Fibroblast of lung (primary cell): ENCODE measurements around the gene AKAP9. TPM values are rescaled to one million over a fixed set of nuclear protein-coding genes. Genes with fewer than 3 reads are reported as not detected.

Experiments
- DNase-seq, 2 donors: peaks; one replicate each; pipeline versions ENCODE4 v3.0.0 to v3.0.0-alpha.2; 2010; ENCODE audit warnings: low read depth in 2 of 2
- H2AFZ ChIP-seq: 2 replicates; pipeline ENCODE4 v1.5.1; 2012; ENCODE audit warnings: low read length, control low read depth, inconsistent platforms
- H3K27ac ChIP-seq: 2 replicates; pipeline ENCODE4 v1.5.1; 2011; ENCODE audit warnings: low read length, control low read depth; ENCODE audit not compliant: insufficient read depth
- H3K27me3 ChIP-seq: 2 replicates; pipeline ENCODE4 v1.5.1; 2011; ENCODE audit warnings: mild to moderate bottlenecking, low read length; ENCODE audit not compliant: control insufficient read depth, insufficient read depth
- H3K36me3 ChIP-seq: 2 replicates; pipeline ENCODE4 v1.5.1; 2011; ENCODE audit warnings: low read length; ENCODE audit not compliant: control insufficient read depth, insufficient read depth
- H3K4me1 ChIP-seq: 2 replicates; pipeline ENCODE4 v1.5.1; 2011; ENCODE audit warnings: low read length; ENCODE audit not compliant: control insufficient read depth, insufficient read depth; ENCODE audit errors: extremely low read depth
- H3K4me2 ChIP-seq: 2 replicates; pipeline ENCODE4 v1.5.1; 2011; ENCODE audit warnings: low read length, control low read depth; ENCODE audit not compliant: insufficient read depth; ENCODE audit errors: extremely low read depth
- H3K4me3 ChIP-seq, 4 experiments: fragments of 200-600 bp in 1 of 4; sonication (generic) in 1 of 4; replicated peaks in 1 of 4; 2 replicates each; pipeline ENCODE4 v1.5.1; 2011 to 2016; ENCODE audit warnings: low read length in 4 of 4, low read depth in 3 of 4, mild to moderate bottlenecking in 3 of 4, control low read depth in 2 of 4, inconsistent platforms in 1 of 4, mixed read lengths in 1 of 4; ENCODE audit not compliant: insufficient read depth in 1 of 4; ENCODE audit errors: control extremely low read depth in 1 of 4
- H3K79me2 ChIP-seq: 2 replicates; pipeline ENCODE4 v1.5.1; 2012; ENCODE audit warnings: mild to moderate bottlenecking, low read length, inconsistent platforms; ENCODE audit not compliant: control insufficient read depth, insufficient read depth
- H3K9ac ChIP-seq: 2 replicates; pipeline ENCODE4 v1.5.1; 2011; ENCODE audit warnings: mild to moderate bottlenecking, low read length, control low read depth; ENCODE audit not compliant: insufficient read depth
- H3K9me3 ChIP-seq: 2 replicates; pipeline ENCODE4 v1.5.1; 2012; ENCODE audit warnings: low read depth, low read length; ENCODE audit not compliant: control insufficient read depth, insufficient read depth
- H4K20me1 ChIP-seq: 2 replicates; pipeline ENCODE4 v1.5.1; 2011; ENCODE audit warnings: low read length; ENCODE audit not compliant: control insufficient read depth, insufficient read depth; ENCODE audit errors: extremely low read depth
- EZH2 ChIP-seq: IDR thresholded peaks from 2 replicates; pipeline ENCODE4 v1.5.1; 2012; ENCODE audit warnings: low read length, control low read depth, mild to moderate bottlenecking; ENCODE audit errors: missing control alignments
- polyA plus RNA-seq, 2 donors: library from polyadenylated mRNA; depleted of rRNA in 1 of 2; stranded (reverse) in 1 of 2; unstranded in 1 of 2; fragments of >200 nt; gene quantifications; 2 replicates each; pipeline ENCODE4 v1.2.1, GENCODE V29; 2011 to 2012; ENCODE audit warnings: missing spikeins in 1 of 2
- total RNA-seq: library from RNA; depleted of rRNA; stranded (reverse); fragments of >200 nt; gene quantifications from 2 replicates; pipeline ENCODE4 v1.2.1, GENCODE V29; 2014
- TF ChIP-seq, protein P1 (sequence below), 2 donors: IDR thresholded peaks in 1 of 2; conservative IDR thresholded peaks in 1 of 2; 1 replicate in 1 of 2; 2 replicates in 1 of 2; pipeline ENCODE4 v1.5.1; 2011 to 2012; ENCODE audit warnings: low read length in 2 of 2, control low read depth in 1 of 2, inconsistent platforms in 1 of 2, low read depth in 1 of 2, mild to moderate bottlenecking in 1 of 2

Gene AKAP9
- total and polyA plus RNA-seq, 2 donors (not counting 1 experiment from before 2014, with no cell fraction given) = 16.6 to 46.6 TPM

DNA sequence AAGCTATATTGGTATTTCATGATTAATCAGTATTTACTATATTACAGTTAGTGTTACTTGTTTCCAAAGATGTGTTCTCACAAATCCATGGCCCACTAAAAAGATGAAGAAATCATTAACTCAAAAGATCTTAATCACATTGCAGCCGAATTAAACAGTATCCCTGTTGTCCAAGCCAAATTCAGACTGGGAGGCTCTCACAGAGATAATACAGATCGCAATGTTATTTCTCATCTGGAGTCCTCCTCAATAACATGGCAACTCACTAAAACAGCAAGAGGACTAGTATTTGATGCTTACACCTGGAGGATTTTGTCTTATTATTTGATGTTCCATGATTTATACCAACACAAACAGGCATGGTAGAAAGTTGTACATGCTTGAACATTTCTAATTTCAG is 170.2 kb downstream of the AKAP9 start:
- H4K20me1 ChIP-seq = no peaks in the 10 kb centered on the region
- H3K27me3 ChIP-seq = no peaks in the 10 kb centered on the region
- no peak overlapping the region for H3K9ac ChIP-seq
- no peak for DNase-seq
- H3K4me2 ChIP-seq = no peak overlapping the region
- H2AFZ ChIP-seq = no peak overlapping the region
- TF ChIP-seq, protein P1, sequence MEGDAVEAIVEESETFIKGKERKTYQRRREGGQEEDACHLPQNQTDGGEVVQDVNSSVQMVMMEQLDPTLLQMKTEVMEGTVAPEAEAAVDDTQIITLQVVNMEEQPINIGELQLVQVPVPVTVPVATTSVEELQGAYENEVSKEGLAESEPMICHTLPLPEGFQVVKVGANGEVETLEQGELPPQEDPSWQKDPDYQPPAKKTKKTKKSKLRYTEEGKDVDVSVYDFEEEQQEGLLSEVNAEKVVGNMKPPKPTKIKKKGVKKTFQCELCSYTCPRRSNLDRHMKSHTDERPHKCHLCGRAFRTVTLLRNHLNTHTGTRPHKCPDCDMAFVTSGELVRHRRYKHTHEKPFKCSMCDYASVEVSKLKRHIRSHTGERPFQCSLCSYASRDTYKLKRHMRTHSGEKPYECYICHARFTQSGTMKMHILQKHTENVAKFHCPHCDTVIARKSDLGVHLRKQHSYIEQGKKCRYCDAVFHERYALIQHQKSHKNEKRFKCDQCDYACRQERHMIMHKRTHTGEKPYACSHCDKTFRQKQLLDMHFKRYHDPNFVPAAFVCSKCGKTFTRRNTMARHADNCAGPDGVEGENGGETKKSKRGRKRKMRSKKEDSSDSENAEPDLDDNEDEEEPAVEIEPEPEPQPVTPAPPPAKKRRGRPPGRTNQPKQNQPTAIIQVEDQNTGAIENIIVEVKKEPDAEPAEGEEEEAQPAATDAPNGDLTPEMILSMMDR (conservative IDR thresholded peaks at IDR 0.05 in 1 of 2, IDR thresholded peaks at IDR 0.05 in 1 of 2; ENCODE audit: low read depth in 1 of 2, low read length in 2 of 2) = no peak
- TF ChIP-seq EZH2 = no peak
- H3K79me2 ChIP-seq = no peaks in the 10 kb centered on the region
- H3K4me3 ChIP-seq = no peak overlapping the region
- no peak overlapping the region for H3K27ac ChIP-seq
- H3K36me3 ChIP-seq = peaks cover 6% of the 10 kb centered on the region
- no peaks in the 10 kb centered on the region for H3K4me1 ChIP-seq
- no peaks in the 10 kb centered on the region for H3K9me3 ChIP-seq

DNA sequence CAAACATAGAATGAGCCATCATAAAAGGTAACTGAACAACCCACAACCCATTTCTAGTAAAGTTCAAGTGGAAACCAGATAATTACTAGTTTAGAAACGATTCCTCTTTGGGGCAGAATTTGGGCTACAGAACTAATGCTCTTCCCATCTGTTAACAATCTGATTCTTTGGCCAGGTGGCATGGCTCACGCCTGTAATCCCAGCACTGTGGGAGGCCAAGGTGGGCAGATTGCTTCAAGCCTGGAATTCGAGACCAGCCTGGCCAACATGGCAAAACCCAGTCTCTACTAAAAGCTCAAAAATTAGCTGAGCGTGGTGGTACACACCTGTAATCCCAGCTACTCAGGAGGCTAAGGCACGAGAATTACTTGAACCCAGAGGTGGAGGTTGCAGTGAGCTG is 175.2 kb downstream of the AKAP9 start:
- H3K4me3 ChIP-seq = no peak overlapping the region
- no peak overlapping the region for H3K9ac ChIP-seq
- peaks cover 16% of the 10 kb centered on the region for H3K79me2 ChIP-seq
- no peak overlapping the region for H2AFZ ChIP-seq
- no peaks in the 10 kb centered on the region for H3K4me1 ChIP-seq
- no peaks in the 10 kb centered on the region for H3K27me3 ChIP-seq
- H4K20me1 ChIP-seq = no peaks in the 10 kb centered on the region
- H3K27ac ChIP-seq = no peak overlapping the region
- TF ChIP-seq EZH2 = no peak
- TF ChIP-seq, protein P1 (conservative IDR thresholded peaks at IDR 0.05 in 1 of 2, IDR thresholded peaks at IDR 0.05 in 1 of 2; ENCODE audit: low read depth in 1 of 2, low read length in 2 of 2) = no peak
- DNase-seq = no peak
- no peaks in the 10 kb centered on the region for H3K9me3 ChIP-seq
- H3K36me3 ChIP-seq = peaks cover 2% of the 10 kb centered on the region
- H3K4me2 ChIP-seq = no peak overlapping the region

DNA sequence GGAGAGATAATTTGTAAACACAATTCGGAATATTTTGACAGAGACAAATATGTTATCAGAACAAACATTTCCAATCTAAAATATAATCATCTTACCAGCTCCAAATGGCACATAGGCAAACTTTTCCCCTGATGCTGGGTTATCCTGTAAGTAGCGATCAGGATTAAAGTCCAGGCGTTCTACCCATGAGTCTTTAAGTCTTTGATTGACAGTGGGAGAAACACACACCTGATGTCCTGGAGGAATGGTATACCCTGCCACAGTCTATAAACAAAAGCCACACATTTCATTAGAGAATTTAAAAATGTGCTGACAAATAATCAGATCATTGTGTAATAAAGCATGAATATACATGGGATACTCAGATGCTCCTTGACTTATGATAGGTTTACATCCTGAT is 176.3 kb downstream of the AKAP9 start:
- H3K36me3 ChIP-seq = peaks cover 2% of the 10 kb centered on the region
- H3K4me3 ChIP-seq = no peak overlapping the region
- TF ChIP-seq EZH2 = no peak
- TF ChIP-seq, protein P1 (conservative IDR thresholded peaks at IDR 0.05 in 1 of 2, IDR thresholded peaks at IDR 0.05 in 1 of 2; ENCODE audit: low read depth in 1 of 2, low read length in 2 of 2) = no peak
- no peaks in the 10 kb centered on the region for H3K9me3 ChIP-seq
- H3K79me2 ChIP-seq = peaks cover 21% of the 10 kb centered on the region
- no peaks in the 10 kb centered on the region for H3K27me3 ChIP-seq
- no peak overlapping the region for H3K4me2 ChIP-seq
- H2AFZ ChIP-seq = no peak overlapping the region
- H3K27ac ChIP-seq = no peak overlapping the region
- DNase-seq = no peak
- no peaks in the 10 kb centered on the region for H3K4me1 ChIP-seq
- no peak overlapping the region for H3K9ac ChIP-seq
- no peaks in the 10 kb centered on the region for H4K20me1 ChIP-seq
